ENCODE results near the gene UBE2J2. TPM values are rescaled to one million over a fixed set of nuclear protein-coding genes. Genes with fewer than 3 reads are reported as not detected.
A peak's percentile ranks its signal among the peaks of the same experiment; 100 is the strongest.

The UBE2J2 gene
- total and polyA plus RNA-seq, 2 of the 8 experiments (the other 6 are each of a cell fraction or from before 2014, with no cell fraction given), result 33.6 to 67.9 TPM

DNA sequence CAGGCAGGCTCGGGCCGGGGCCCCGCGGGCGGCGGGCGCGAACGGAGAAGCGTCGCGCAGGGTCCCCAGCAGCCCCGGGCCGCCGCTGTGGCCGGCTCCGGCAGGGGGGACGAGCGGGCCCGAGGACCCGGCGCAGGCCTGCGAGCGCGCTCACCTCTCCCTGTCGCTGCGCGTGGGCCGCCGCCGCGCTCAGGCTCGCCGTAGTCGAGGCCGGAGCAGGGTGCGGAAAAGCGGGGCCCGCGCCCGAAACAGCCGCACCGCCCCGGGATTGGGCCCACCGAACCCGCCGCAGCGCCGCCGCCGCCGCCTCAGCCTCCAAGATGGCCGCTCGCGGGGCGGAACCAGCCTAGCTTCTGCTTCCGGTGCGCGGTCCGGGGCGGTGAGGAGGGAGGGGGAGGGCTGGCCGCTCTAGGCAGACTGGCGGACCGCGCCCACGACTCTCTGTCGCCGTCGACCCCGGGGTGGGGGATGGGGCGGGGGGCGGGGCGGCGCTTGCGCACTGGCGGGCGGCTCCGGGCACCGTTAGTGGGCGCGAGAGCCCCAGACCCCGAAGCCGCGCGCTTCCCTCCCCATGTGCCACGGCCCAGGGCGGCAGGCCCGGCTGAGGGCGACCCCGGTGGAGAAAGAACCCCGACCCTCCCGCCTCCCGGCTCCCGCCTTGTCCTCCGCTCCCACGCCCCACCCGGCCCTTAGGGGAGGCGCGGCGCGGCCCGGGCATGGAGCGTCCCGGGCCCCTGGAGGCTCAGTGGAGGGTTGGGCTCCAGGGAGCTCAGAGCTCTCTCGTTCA is at the start of gene UBE2J2 (continued):
- TF ChIP-seq ZNF274 (IDR thresholded peaks at IDR 0.05; ENCODE audit: borderline replicate concordance, extremely low read depth, low read length) (no peak), KDM4A (IDR thresholded peaks at IDR 0.05; ENCODE audit: low read depth, low read length, severe bottlenecking) (peak; percentile 62), JUND (IDR thresholded peaks at IDR 0.05; ENCODE audit: low read length) (no peak), ASH2L (IDR thresholded peaks at IDR 0.05; ENCODE audit: low read length) (no peak), EZH2 (IDR thresholded peaks at IDR 0.05; ENCODE audit: low read depth, low read length, severe bottlenecking) (no peak), CTBP2 (IDR thresholded peaks at IDR 0.05; ENCODE audit: borderline replicate concordance, insufficient read depth, insufficient read length, low read length) (no peak), SIRT6 (IDR thresholded peaks at IDR 0.05; ENCODE audit: low read length) (no peak), TBP (IDR thresholded peaks at IDR 0.05; ENCODE audit: low read depth, low read length) (peak; percentile 65; the same call in 1 of the 2 replicates), EGR1 (IDR thresholded peaks at IDR 0.05; ENCODE audit: borderline replicate concordance, low read depth, low read length) (peak; percentile 77), SIX5 (IDR thresholded peaks at IDR 0.05; ENCODE audit: low read depth, low read length) (no peak), EP300 (IDR thresholded peaks at IDR 0.05; ENCODE audit: borderline replicate concordance in 1 of 2, low read depth in 2 of 2, low read length in 2 of 2) (peak in 1 of 2 experiments; percentile 60; a peak in 1 of 3 replicates), CREB1 (IDR thresholded peaks at IDR 0.05) (peak; percentile 75), CBX5 (IDR thresholded peaks at IDR 0.05; ENCODE audit: low read depth, low read length) (no peak), SRF (IDR thresholded peaks at IDR 0.05; ENCODE audit: low read depth, low read length) (no peak), RFX5 (IDR thresholded peaks at IDR 0.05; ENCODE audit: borderline replicate concordance, low read depth, low read length) (no peak), RBBP5 (IDR thresholded peaks at IDR 0.05; ENCODE audit: borderline replicate concordance, low read depth, low read length) (peak; percentile 41; the same call in 1 of the 2 replicates), TAF1 (IDR thresholded peaks at IDR 0.05; ENCODE audit: low read depth, low read length) (peak; percentile 74), POU5F1 (IDR thresholded peaks at IDR 0.05; ENCODE audit: low read depth, low read length) (no peak), RAD21 (IDR thresholded peaks at IDR 0.05 in 1 of 2, conservative IDR thresholded peaks at IDR 0.05 in 1 of 2; ENCODE audit: low read depth in 2 of 2, low read length in 2 of 2) (no peak), TAF7 (optimal IDR thresholded peaks at IDR 0.05; ENCODE audit: borderline replicate concordance, low read depth, low read length) (peak; percentile 28), SP2 (IDR thresholded peaks at IDR 0.05; ENCODE audit: low read length) (peak; percentile 77)
- TF ChIP-seq, protein P1, sequence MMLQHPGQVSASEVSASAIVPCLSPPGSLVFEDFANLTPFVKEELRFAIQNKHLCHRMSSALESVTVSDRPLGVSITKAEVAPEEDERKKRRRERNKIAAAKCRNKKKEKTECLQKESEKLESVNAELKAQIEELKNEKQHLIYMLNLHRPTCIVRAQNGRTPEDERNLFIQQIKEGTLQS (IDR thresholded peaks at IDR 0.05; ENCODE audit: insufficient read depth, low read depth, low read length), result no peak
- TF ChIP-seq, protein P2, sequence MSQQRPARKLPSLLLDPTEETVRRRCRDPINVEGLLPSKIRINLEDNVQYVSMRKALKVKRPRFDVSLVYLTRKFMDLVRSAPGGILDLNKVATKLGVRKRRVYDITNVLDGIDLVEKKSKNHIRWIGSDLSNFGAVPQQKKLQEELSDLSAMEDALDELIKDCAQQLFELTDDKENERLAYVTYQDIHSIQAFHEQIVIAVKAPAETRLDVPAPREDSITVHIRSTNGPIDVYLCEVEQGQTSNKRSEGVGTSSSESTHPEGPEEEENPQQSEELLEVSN (IDR thresholded peaks at IDR 0.05), result peak; percentile 56

All from H1 (cell line).